ENCODE data around the gene MTHFD1L. TPM values are rescaled to one million over a fixed set of nuclear protein-coding genes. Genes with fewer than 3 reads are reported as not detected.

The MTHFD1L gene
- total and polyA plus RNA-seq, 2 of the 8 experiments (the other 6 are each of a cell fraction or from before 2014, with no cell fraction given): 29.2 to 105 TPM

DNA sequence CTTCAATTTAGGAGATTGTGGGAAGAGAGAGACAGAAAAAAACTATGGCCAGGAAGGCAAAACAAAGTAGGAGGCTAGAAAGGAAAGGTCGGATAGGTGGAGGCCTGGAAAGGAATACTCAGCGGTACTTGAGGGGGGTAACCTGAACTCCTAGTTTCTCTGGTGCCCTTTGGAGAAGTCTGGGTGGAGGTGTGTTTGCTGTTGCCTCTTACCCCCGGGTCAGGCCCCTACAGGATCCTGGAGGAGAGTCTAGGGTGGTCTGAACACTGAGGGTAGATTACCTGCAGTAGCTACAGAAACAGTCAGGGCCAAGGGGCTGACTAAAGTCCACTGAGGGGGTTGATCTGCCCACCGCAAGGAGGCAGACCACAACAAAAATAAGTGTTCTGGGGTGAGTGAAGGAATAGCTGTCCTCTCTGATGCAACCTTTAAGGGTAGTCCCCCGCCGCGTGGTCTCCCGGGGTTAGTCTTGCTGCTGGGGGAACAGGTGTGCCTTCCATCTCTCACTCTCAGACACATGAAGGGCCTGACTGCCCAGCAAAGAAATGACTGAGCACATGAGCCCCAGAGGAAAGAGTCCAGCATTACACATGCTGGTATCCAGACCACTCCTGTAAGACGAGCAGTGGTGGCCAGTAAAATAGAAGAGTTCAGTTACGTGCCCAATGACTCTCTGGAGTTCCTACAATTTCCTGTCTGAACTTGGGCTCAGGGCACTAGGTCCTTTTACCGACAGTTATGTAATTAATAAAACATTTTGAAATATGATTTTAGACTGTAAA, 59.5 kb downstream of the MTHFD1L start (continued):
- TF ChIP-seq NRF1 (IDR thresholded peaks at IDR 0.05; ENCODE audit: low read depth, low read length) (no peak), ASH2L (IDR thresholded peaks at IDR 0.05; ENCODE audit: low read length) (no peak), EP300 (IDR thresholded peaks at IDR 0.05; ENCODE audit: borderline replicate concordance in 1 of 2, low read depth in 2 of 2, low read length in 2 of 2) (no peak), TAF7 (optimal IDR thresholded peaks at IDR 0.05; ENCODE audit: borderline replicate concordance, low read depth, low read length) (no peak), CREB1 (IDR thresholded peaks at IDR 0.05) (no peak)
- TF ChIP-seq, protein P1, sequence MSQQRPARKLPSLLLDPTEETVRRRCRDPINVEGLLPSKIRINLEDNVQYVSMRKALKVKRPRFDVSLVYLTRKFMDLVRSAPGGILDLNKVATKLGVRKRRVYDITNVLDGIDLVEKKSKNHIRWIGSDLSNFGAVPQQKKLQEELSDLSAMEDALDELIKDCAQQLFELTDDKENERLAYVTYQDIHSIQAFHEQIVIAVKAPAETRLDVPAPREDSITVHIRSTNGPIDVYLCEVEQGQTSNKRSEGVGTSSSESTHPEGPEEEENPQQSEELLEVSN (IDR thresholded peaks at IDR 0.05): no peak
- TF ChIP-seq, protein P2, sequence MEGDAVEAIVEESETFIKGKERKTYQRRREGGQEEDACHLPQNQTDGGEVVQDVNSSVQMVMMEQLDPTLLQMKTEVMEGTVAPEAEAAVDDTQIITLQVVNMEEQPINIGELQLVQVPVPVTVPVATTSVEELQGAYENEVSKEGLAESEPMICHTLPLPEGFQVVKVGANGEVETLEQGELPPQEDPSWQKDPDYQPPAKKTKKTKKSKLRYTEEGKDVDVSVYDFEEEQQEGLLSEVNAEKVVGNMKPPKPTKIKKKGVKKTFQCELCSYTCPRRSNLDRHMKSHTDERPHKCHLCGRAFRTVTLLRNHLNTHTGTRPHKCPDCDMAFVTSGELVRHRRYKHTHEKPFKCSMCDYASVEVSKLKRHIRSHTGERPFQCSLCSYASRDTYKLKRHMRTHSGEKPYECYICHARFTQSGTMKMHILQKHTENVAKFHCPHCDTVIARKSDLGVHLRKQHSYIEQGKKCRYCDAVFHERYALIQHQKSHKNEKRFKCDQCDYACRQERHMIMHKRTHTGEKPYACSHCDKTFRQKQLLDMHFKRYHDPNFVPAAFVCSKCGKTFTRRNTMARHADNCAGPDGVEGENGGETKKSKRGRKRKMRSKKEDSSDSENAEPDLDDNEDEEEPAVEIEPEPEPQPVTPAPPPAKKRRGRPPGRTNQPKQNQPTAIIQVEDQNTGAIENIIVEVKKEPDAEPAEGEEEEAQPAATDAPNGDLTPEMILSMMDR (IDR thresholded peaks at IDR 0.05; ENCODE audit: control extremely low read depth in 1 of 3, insufficient read depth in 1 of 3, low read depth in 1 of 3, low read length in 3 of 3): no peak

Measured in H1 (cell line).